HEK293 (cell line): Measurements from ENCODE around the gene GRAMD4.

Experiments used
- MZF1 ChIP-seq: fragments of 450-650 bp; formaldehyde crosslinking; IDR thresholded peaks from 2 replicates; pipeline ENCODE4 v1.5.1; 2017; ENCODE audit warnings: missing biosample characterization, missing genetic modification characterization, borderline replicate concordance
- ZFHX2 ChIP-seq: fragments of 450-650 bp; formaldehyde crosslinking; conservative IDR thresholded peaks from 2 replicates; pipeline ENCODE4 v1.5.1; 2016; ENCODE audit warnings: missing biosample characterization, missing genetic modification characterization
- ZNF10 ChIP-seq: fragments of 450-650 bp; formaldehyde crosslinking; IDR thresholded peaks from 2 replicates; pipeline ENCODE4 v1.5.1; 2017; ENCODE audit warnings: missing biosample characterization, missing genetic modification characterization
- ZNF112 ChIP-seq: fragments of 450-650 bp; formaldehyde crosslinking; IDR thresholded peaks from 2 replicates; pipeline ENCODE4 v1.5.0; 2017; ENCODE audit warnings: missing biosample characterization, missing genetic modification characterization
- ZNF274 ChIP-seq, 2 experiments: fragments of 200-500 bp in 1 of 2; fragments of 450-650 bp in 1 of 2; sonication (Bioruptor generic) in 1 of 2; formaldehyde crosslinking in 1 of 2; IDR thresholded peaks; 2 replicates each; pipeline versions ENCODE4 v1.5.1 to v1.6.1; 2014 to 2016; ENCODE audit warnings: borderline replicate concordance in 1 of 2, inconsistent platforms in 1 of 2, low read length in 1 of 2, missing biosample characterization in 1 of 2, missing genetic modification characterization in 1 of 2
- ZNF366 ChIP-seq: fragments of 450-650 bp; formaldehyde crosslinking; conservative IDR thresholded peaks from 2 replicates; pipeline ENCODE4 v1.5.1; 2016; ENCODE audit warnings: missing biosample characterization, missing genetic modification characterization
- ZNF561 ChIP-seq: fragments of 450-650 bp; IDR thresholded peaks from 2 replicates; pipeline ENCODE4 v1.5.1; 2018; ENCODE audit warnings: missing biosample characterization, missing genetic modification characterization, borderline replicate concordance
- ZNF621 ChIP-seq: fragments of 450-650 bp; formaldehyde crosslinking; IDR thresholded peaks from 2 replicates; pipeline ENCODE4 v1.5.1; 2017; ENCODE audit warnings: missing biosample characterization, missing genetic modification characterization
- TF ChIP-seq, protein P1 (sequence below): fragments of 450-650 bp; formaldehyde crosslinking; IDR thresholded peaks from 2 replicates; pipeline ENCODE4 v1.5.1; 2016; ENCODE audit warnings: missing biosample characterization, missing genetic modification characterization
- TF ChIP-seq, protein P2 (sequence below): fragments of 450-650 bp; formaldehyde crosslinking; IDR thresholded peaks from 2 replicates; pipeline ENCODE4 v1.5.1; 2016; ENCODE audit warnings: missing biosample characterization, missing genetic modification characterization

- no peak for TF ChIP-seq ZNF274 (IDR thresholded peaks at IDR 0.05; ENCODE audit: low read length)
- no peak for TF ChIP-seq ZNF274 (tag by site-specific recombination; IDR thresholded peaks at IDR 0.05; ENCODE audit: borderline replicate concordance)
- TF ChIP-seq ZNF621 (tag by site-specific recombination): no peak
- no peak for TF ChIP-seq ZFHX2 (tag by site-specific recombination)
- TF ChIP-seq MZF1 (tag by site-specific recombination): no peak
- TF ChIP-seq, protein P1, sequence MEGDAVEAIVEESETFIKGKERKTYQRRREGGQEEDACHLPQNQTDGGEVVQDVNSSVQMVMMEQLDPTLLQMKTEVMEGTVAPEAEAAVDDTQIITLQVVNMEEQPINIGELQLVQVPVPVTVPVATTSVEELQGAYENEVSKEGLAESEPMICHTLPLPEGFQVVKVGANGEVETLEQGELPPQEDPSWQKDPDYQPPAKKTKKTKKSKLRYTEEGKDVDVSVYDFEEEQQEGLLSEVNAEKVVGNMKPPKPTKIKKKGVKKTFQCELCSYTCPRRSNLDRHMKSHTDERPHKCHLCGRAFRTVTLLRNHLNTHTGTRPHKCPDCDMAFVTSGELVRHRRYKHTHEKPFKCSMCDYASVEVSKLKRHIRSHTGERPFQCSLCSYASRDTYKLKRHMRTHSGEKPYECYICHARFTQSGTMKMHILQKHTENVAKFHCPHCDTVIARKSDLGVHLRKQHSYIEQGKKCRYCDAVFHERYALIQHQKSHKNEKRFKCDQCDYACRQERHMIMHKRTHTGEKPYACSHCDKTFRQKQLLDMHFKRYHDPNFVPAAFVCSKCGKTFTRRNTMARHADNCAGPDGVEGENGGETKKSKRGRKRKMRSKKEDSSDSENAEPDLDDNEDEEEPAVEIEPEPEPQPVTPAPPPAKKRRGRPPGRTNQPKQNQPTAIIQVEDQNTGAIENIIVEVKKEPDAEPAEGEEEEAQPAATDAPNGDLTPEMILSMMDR: no peak
- TF ChIP-seq, protein P2, sequence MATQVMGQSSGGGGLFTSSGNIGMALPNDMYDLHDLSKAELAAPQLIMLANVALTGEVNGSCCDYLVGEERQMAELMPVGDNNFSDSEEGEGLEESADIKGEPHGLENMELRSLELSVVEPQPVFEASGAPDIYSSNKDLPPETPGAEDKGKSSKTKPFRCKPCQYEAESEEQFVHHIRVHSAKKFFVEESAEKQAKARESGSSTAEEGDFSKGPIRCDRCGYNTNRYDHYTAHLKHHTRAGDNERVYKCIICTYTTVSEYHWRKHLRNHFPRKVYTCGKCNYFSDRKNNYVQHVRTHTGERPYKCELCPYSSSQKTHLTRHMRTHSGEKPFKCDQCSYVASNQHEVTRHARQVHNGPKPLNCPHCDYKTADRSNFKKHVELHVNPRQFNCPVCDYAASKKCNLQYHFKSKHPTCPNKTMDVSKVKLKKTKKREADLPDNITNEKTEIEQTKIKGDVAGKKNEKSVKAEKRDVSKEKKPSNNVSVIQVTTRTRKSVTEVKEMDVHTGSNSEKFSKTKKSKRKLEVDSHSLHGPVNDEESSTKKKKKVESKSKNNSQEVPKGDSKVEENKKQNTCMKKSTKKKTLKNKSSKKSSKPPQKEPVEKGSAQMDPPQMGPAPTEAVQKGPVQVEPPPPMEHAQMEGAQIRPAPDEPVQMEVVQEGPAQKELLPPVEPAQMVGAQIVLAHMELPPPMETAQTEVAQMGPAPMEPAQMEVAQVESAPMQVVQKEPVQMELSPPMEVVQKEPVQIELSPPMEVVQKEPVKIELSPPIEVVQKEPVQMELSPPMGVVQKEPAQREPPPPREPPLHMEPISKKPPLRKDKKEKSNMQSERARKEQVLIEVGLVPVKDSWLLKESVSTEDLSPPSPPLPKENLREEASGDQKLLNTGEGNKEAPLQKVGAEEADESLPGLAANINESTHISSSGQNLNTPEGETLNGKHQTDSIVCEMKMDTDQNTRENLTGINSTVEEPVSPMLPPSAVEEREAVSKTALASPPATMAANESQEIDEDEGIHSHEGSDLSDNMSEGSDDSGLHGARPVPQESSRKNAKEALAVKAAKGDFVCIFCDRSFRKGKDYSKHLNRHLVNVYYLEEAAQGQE: no peak
- no peak for TF ChIP-seq ZNF561 (tag by site-specific recombination)
- no peak for TF ChIP-seq ZNF112 (tag by site-specific recombination)
- no peak for TF ChIP-seq ZNF366 (tag by site-specific recombination)
- no peak for TF ChIP-seq ZNF10 (tag by site-specific recombination)
These were observed 37.4 kb downstream of the GRAMD4 start for GRCh38 chr22:46657655-46657953.
